Right lobe of liver (tissue), 4 donors: ENCODE data around the gene DOCK1.

ENCODE experiments used
- CTCF ChIP-seq, 4 donors: fragments of 200-600 bp in 3 of 4; fragments of 450-650 bp in 1 of 4; IDR thresholded peaks; one replicate each; pipeline versions ENCODE4 v1.5.1 to v1.8.0; 2016 to 2022; ENCODE audit warnings: antibody characterized with exemption in 4 of 4, mild to moderate bottlenecking in 2 of 4
- POLR2A ChIP-seq: fragments of 450-650 bp; IDR thresholded peaks from one replicate; pipeline ENCODE4 v1.6.1; 2017; ENCODE audit warnings: antibody characterized with exemption, mild to moderate bottlenecking
- donor health status: DM: no; HTN: no; CAD: no.
- donor health status: DM: no; HTN: no; CAD: no.
- donor health status: DM: no; HTN: yes; CAD: no.

- TF ChIP-seq CTCF (IDR thresholded peaks at IDR 0.05) = no peak
- TF ChIP-seq POLR2A = no peak
These were observed 289.8 kb downstream of the DOCK1 start for GRCh38 chr10:127195041-127195506.
